BJ (cell line): Measurements from ENCODE around the gene STX18. TPM values are rescaled to one million over a fixed set of nuclear protein-coding genes. Genes with fewer than 3 reads are reported as not detected.

ENCODE experiments used
- CTCF ChIA-PET: fragments of 350-600 bp; formaldehyde crosslinking; extraction: SDS; loops from one replicate; lab custom pipeline; 2021; ENCODE audit warnings: antibody characterized with exemption, inconsistent platforms; lab: Yijun Ruan, JAX
- POLR2A ChIA-PET: fragments of 300-600 bp; sonication (Branson Sonifier 250); formaldehyde crosslinking; extraction: SDS; loops from one replicate; lab custom pipeline; 2021; ENCODE audit warnings: antibody characterized with exemption; lab: Charles Lee
- DNase-seq: peaks from one replicate; pipeline ENCODE4 v3.0.0-alpha.2; 2011; ENCODE audit warnings: low read depth
- H3K27me3 ChIP-seq: 2 replicates; pipeline ENCODE4 v1.6.0; 2011; ENCODE audit warnings: low read length; ENCODE audit not compliant: control insufficient read depth, insufficient read depth
- H3K36me3 ChIP-seq: 2 replicates; pipeline ENCODE4 v1.5.1; 2011; ENCODE audit warnings: low read length; ENCODE audit not compliant: control insufficient read depth, insufficient read depth
- H3K4me3 ChIP-seq: 2 replicates; pipeline ENCODE4 v1.5.1; 2011; ENCODE audit warnings: low read depth, mild to moderate bottlenecking, control low read depth, low read length
- CTCF ChIP-seq: IDR thresholded peaks from 2 replicates; pipeline ENCODE4 v1.5.1; 2011; ENCODE audit warnings: low read depth, mild to moderate bottlenecking, control low read depth, inconsistent platforms, low read length, moderate library complexity; ENCODE audit not compliant: insufficient read depth
- polyA plus RNA-seq: library from polyadenylated mRNA; depleted of rRNA; stranded (reverse); fragments of >200 nt; gene quantifications from 2 replicates; pipeline ENCODE4 v1.2.3, GENCODE V29; 2011

Gene STX18
- polyA plus RNA-seq, 1 experiment, result 35.6 TPM

DNA sequence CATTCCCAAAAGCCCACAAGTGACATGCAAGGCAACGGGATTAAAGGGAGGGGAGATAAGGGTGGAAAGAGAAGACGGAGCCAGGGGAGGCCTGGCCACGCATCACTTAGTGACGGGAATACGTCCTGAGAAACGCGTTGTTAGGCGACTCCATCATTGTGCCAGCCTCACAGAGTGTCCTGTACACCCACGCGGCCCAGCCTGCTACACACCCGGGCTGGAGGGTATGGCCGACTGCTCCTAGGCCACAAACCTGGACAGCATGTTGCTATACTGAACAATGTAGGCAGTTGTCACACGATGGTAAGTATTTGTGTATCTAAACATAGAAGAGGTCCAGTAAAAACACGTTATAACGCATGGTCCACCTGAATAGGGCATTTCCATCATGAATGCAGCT, 131.6 kb downstream of the STX18 start:
- Histone ChIP-seq H3K27me3 (peaks cover 12% of the 10 kb centered on the region), H3K4me3 (no peak overlapping the region), H3K36me3 (no peaks in the 10 kb centered on the region; the same call in 1 of the 2 replicates)
- TF ChIP-seq CTCF, result no peak
- POLR2A ChIA-PET, result no interaction called here
- CTCF ChIA-PET, result no interaction called here
- no peak for DNase-seq

DNA sequence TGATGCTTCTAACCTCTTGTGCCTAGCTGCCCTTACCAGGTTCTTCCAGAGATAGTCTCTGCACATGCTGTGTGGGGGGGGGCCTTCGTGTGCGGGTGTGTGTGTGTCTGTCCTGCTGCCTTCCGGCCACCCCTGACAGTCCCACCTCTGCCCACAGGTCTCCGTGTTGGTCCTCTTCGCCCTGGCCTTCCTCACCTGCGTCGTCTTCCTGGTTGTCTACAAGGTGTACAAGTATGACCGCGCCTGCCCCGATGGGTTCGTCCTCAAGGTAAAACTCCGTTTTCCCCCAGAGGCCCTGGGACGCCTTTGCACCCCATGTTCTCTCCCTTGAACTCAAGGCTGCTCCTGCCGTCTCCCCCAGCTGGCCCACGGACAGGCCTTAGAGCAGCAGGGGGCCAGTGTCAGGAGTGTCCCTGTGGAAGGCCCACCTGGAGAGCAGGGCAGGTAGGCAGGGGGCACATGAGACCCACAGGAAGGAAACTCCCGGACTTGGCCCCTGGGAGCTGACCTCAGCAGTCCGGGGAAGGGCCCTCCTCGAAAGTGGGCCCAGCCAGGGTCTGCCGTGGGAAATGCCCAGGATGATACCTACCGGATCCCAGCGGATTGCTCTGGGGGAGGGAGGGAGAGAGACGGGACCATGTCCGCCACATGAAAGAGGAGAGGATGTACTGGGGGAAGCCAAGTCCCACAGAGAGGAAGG, 132.3 kb downstream of the STX18 start:
- TF ChIP-seq CTCF, result no peak
- H3K36me3 ChIP-seq, result no peaks in the 10 kb centered on the region
- ChIA-PET POLR2A (no interaction called here), CTCF (no interaction called here)
- peaks cover 15% of the 10 kb centered on the region for H3K27me3 ChIP-seq
- H3K4me3 ChIP-seq, result no peak overlapping the region
- DNase-seq, result no peak

DNA sequence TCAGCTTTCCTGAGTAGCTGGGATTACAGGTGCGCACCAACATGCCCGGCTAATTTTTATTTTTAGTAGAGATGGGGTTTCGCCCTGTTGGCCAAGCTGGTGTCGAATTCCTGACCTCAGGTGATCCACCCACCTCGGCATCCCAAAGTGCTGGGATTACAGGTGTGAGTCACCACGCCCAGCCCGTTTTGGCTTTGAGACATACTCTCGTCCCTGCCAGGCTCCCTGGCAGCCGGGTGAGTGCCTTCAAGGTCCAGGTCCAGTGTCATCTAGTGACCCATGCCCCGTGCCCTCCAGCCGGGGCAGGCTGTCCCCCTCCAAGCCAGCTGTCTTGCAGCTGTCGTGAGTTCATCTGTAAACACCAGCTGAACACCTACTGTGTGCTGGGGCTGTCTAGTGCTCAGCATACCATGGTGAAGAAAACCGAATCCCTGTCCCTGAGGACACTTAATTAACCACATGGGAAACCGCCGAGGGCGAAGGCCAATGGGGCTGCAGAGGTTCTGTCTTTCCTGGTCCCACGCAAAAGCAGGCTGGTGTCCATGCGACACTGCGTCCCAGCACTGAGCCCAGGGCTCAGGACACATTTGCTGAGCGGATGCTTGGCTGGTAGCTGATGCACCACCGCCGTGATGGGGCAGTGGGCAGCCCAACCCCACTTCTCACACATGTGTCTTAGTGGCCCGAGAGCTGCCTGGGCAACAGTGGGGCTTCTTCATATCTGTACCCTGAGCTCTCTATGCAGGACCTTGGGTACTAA, 133.1 kb downstream of the STX18 start:
- Histone ChIP-seq H3K4me3 (no peak overlapping the region), H3K36me3 (no peaks in the 10 kb centered on the region), H3K27me3 (peaks cover 22% of the 10 kb centered on the region)
- no peak for DNase-seq
- no peak for TF ChIP-seq CTCF
- POLR2A ChIA-PET, result interaction anchor here (0.6 kb wide), 1 partner anchor 13 kb away, joined by 3 read pairs; no protein-coding TSS in a partner anchor
- CTCF ChIA-PET, result no interaction called here

- DNase-seq, result no peak
- POLR2A ChIA-PET, result interaction anchor here (0.6 kb wide), 1 partner anchor 12 kb away, joined by 3 read pairs; no protein-coding TSS in a partner anchor
- Histone ChIP-seq H3K27me3 (peaks cover 24% of the 10 kb centered on the region), H3K4me3 (no peak overlapping the region), H3K36me3 (no peaks in the 10 kb centered on the region)
- no peak for TF ChIP-seq CTCF
- CTCF ChIA-PET, result no interaction called here
Observed at GRCh38 chr4:4408132-4408523, 133.7 kb downstream of the STX18 start.
